Mammary epithelial cell (primary cell): ENCODE results near the gene TBXT.

Source experiments
- EZH2 ChIP-seq: IDR thresholded peaks from 2 replicates; pipeline ENCODE4 v1.6.1; 2012; ENCODE audit warnings: low read length, inconsistent platforms, borderline replicate concordance
- TF ChIP-seq, protein P1 (sequence below), 2 donors: IDR thresholded peaks in 1 of 2; conservative IDR thresholded peaks in 1 of 2; 2 replicates each; pipeline ENCODE4 v1.5.1; 2011 to 2012; ENCODE audit warnings: inconsistent platforms in 2 of 2, low read length in 2 of 2, mild to moderate bottlenecking in 2 of 2, control low read depth in 1 of 2, low read depth in 1 of 2; ENCODE audit not compliant: insufficient read depth in 1 of 2; ENCODE audit errors: extremely low read depth in 1 of 2

- TF ChIP-seq, protein P1, sequence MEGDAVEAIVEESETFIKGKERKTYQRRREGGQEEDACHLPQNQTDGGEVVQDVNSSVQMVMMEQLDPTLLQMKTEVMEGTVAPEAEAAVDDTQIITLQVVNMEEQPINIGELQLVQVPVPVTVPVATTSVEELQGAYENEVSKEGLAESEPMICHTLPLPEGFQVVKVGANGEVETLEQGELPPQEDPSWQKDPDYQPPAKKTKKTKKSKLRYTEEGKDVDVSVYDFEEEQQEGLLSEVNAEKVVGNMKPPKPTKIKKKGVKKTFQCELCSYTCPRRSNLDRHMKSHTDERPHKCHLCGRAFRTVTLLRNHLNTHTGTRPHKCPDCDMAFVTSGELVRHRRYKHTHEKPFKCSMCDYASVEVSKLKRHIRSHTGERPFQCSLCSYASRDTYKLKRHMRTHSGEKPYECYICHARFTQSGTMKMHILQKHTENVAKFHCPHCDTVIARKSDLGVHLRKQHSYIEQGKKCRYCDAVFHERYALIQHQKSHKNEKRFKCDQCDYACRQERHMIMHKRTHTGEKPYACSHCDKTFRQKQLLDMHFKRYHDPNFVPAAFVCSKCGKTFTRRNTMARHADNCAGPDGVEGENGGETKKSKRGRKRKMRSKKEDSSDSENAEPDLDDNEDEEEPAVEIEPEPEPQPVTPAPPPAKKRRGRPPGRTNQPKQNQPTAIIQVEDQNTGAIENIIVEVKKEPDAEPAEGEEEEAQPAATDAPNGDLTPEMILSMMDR (conservative IDR thresholded peaks at IDR 0.05 in 1 of 2, IDR thresholded peaks at IDR 0.05 in 1 of 2; ENCODE audit: extremely low read depth in 1 of 2, insufficient read depth in 1 of 2, low read depth in 1 of 2, low read length in 2 of 2), result no peak
- TF ChIP-seq EZH2, result no peak
Observed at GRCh38 chr6:166152660-166153059, 15.0 kb downstream of the TBXT start.
